ENCODE results near the gene TMEM171. TPM values are rescaled to one million over a fixed set of nuclear protein-coding genes. Genes with fewer than 3 reads are reported as not detected.

TMEM171 gene
- total and polyA plus RNA-seq, 2 of the 4 experiments (the other 2 are of a cell fraction): 3.0 to 5.1 TPM

- H3K9me1 ChIP-seq (ENCODE audit: insufficient read depth, low read length): peaks cover 5% of the 10 kb centered on the region; the same call in 1 of the 2 replicates
- no peak overlapping the region for H2AFZ ChIP-seq (replicated peaks; ENCODE audit: low read length, poor library complexity)
- H2AK9ac ChIP-seq (replicated peaks; ENCODE audit: low read depth, low read length, poor library complexity): no peak overlapping the region
- no peak overlapping the region for H3K18ac ChIP-seq (ENCODE audit: low read depth, low read length)
- POLR2A ChIA-PET (ENCODE audit: unreplicated experiment): no interaction called here
- H3K4me1 ChIP-seq (ENCODE audit: control insufficient read depth, insufficient read depth, low read length): peaks cover 6% of the 10 kb centered on the region
- H3K4ac ChIP-seq (ENCODE audit: low read depth, low read length): no peak overlapping the region
- H4K91ac ChIP-seq (ENCODE audit: insufficient read depth, low read depth, low read length): no peak overlapping the region
- no peak overlapping the region for H4K8ac ChIP-seq (ENCODE audit: low read depth in 2 of 2, low read length in 2 of 2)
- no peak overlapping the region for H3K14ac ChIP-seq (replicated peaks; ENCODE audit: low read depth, low read length)
- no peak overlapping the region for H2BK120ac ChIP-seq (ENCODE audit: low read depth, low read length)
- H3K27ac ChIP-seq (ENCODE audit: insufficient read depth, low read length): no peak overlapping the region
- H3K4me2 ChIP-seq (ENCODE audit: low read depth, low read length): no peak overlapping the region
- no peak overlapping the region for H2BK15ac ChIP-seq (ENCODE audit: low read depth, low read length)
- H2AK5ac ChIP-seq (ENCODE audit: low read depth, low read length): no peak overlapping the region
- no peak overlapping the region for H3K4me3 ChIP-seq (ENCODE audit: insufficient read depth, low read depth, low read length)
- H2BK20ac ChIP-seq (ENCODE audit: low read depth, low read length): no peak overlapping the region
- ATAC-seq (ENCODE audit: low read depth) (no peak), DNase-seq (no peak)
- no TSS peak for BruUV-seq (replicated peaks)
- H2BK5ac ChIP-seq (ENCODE audit: low read depth, low read length, poor library complexity, severe bottlenecking): no peak overlapping the region
- in situ Hi-C loops (cut with MboI; ENCODE audit: low sequenced_read_pairs): no loop called here
- H3K23ac ChIP-seq (ENCODE audit: low read depth, low read length): no peak overlapping the region
- TF ChIP-seq RCOR1 (IDR thresholded peaks at IDR 0.05; ENCODE audit: insufficient replicate concordance, low read length) (no peak), SMC3 (IDR thresholded peaks at IDR 0.05; ENCODE audit: low read depth, low read length) (no peak), FOS (IDR thresholded peaks at IDR 0.05; ENCODE audit: low read depth, low read length) (no peak), NFE2L2 (IDR thresholded peaks at IDR 0.05; ENCODE audit: low read depth, low read length) (no peak), RAD21 (IDR thresholded peaks at IDR 0.05; ENCODE audit: low read length) (no peak), ELK1 (IDR thresholded peaks at IDR 0.05; ENCODE audit: borderline replicate concordance, low read depth, low read length) (no peak), MAFK (IDR thresholded peaks at IDR 0.05; ENCODE audit: low read depth, low read length) (no peak), USF2 (IDR thresholded peaks at IDR 0.05; ENCODE audit: low read depth, low read length) (no peak)
- H4K20me1 ChIP-seq (ENCODE audit: insufficient read depth, low read length): no peaks in the 10 kb centered on the region
- H3K36me3 ChIP-seq (ENCODE audit: control insufficient read depth, insufficient read depth, low read length): no peaks in the 10 kb centered on the region
- no peaks in the 10 kb centered on the region for H3K79me1 ChIP-seq (ENCODE audit: low read depth in 1 of 2, low read length in 2 of 2)
- peaks cover 4% of the 10 kb centered on the region for H3K27me3 ChIP-seq (ENCODE audit: control insufficient read depth, insufficient read depth, low read length)
- no peak overlapping the region for H4K5ac ChIP-seq (ENCODE audit: low read depth, low read length)
- no peaks in the 10 kb centered on the region for H3K9me3 ChIP-seq (ENCODE audit: control insufficient read depth, insufficient read depth, low read length)
- dilution Hi-C loops (cut with HindIII; ENCODE audit: low sequenced_read_pairs, unreplicated experiment): no loop called here
- CTCF ChIA-PET: no interaction called here
- H3K9ac ChIP-seq (ENCODE audit: low read depth, low read length): no peak overlapping the region
- intact Hi-C loops (cut with micrococcal nuclease): loop anchor here (5.0 kb wide), 1 partner anchor 63 kb away; no protein-coding TSS in a partner anchor
- WGBS, 2 experiments (ENCODE audit: extremely low coverage in 2 of 2, insufficient read length in 1 of 2): no CpG with 5 or more reads among the region's 3 CpGs
- H3K56ac ChIP-seq (ENCODE audit: extremely low read depth, insufficient read depth, low read length): no peak overlapping the region
Observed at GRCh38 chr5:73139485-73139884, 19.1 kb downstream of the TMEM171 start.
